IMR-90 (cell line): ENCODE measurements around the gene ETV7.

Source experiments
- CTCF ChIP-seq: conservative IDR thresholded peaks from 2 replicates; pipeline ENCODE4 v1.5.1; 2012; ENCODE audit warnings: mild to moderate bottlenecking, low read depth, low read length, improper control_type of control experiment
- POLR2A ChIP-seq: IDR thresholded peaks from 2 replicates; pipeline ENCODE4 v1.6.1; 2012; ENCODE audit warnings: mild to moderate bottlenecking, low read depth, low read length

GRCh38 chr6:36340618-36341454 lies 46.6 kb downstream of the ETV7 start:
- TF ChIP-seq POLR2A (no peak), CTCF (peak; percentile 94)
